GM23338 (cell line): ENCODE data around the gene UGT1A3. TPM values are rescaled to one million over a fixed set of nuclear protein-coding genes. Genes with fewer than 3 reads are reported as not detected.

Source experiments
- ATAC-seq: fragments of 200-7000 bp; cut with Tn5 transposase; 3 replicates; pipeline ENCODE4 v1.9.1; 2020
- DNase-seq: peaks from one replicate; pipeline ENCODE4 v3.0.0-alpha.2; 2015; ENCODE audit warnings: low spot score
- H2AFZ ChIP-seq: fragments of 200-600 bp; sonication (generic); 2 replicates; pipeline ENCODE4 v1.8.0; 2016; ENCODE audit warnings: antibody characterized with exemption, mild to moderate bottlenecking, moderate library complexity
- H3F3A ChIP-seq: fragments of 200-600 bp; sonication (generic); replicated peaks from 2 replicates; pipeline ENCODE4 v1.8.0; 2017; ENCODE audit warnings: antibody characterized with exemption, mixed run types, low read depth
- H3K27ac ChIP-seq: fragments of 200-600 bp; sonication (generic); 2 replicates; pipeline ENCODE4 v1.6.1; 2016; ENCODE audit warnings: low read depth
- H3K27me3 ChIP-seq: fragments of 200-600 bp; sonication (generic); 2 replicates; pipeline ENCODE4 v1.8.0; 2016; ENCODE audit warnings: mild to moderate bottlenecking, mixed run types, moderate library complexity; ENCODE audit not compliant: insufficient read depth
- H3K36me3 ChIP-seq: fragments of 200-600 bp; sonication (generic); 2 replicates; pipeline ENCODE4 v1.8.0; 2016; ENCODE audit warnings: mild to moderate bottlenecking; ENCODE audit not compliant: insufficient read depth
- H3K4me1 ChIP-seq: fragments of 200-600 bp; sonication (generic); 2 replicates; pipeline ENCODE4 v1.8.0; 2016; ENCODE audit warnings: mild to moderate bottlenecking, moderate library complexity; ENCODE audit not compliant: insufficient read depth
- H3K4me2 ChIP-seq: fragments of 200-600 bp; sonication (generic); 2 replicates; pipeline ENCODE4 v1.7.1; 2017; ENCODE audit warnings: mixed run types
- H3K4me3 ChIP-seq: fragments of 200-600 bp; sonication (generic); 2 replicates; pipeline ENCODE4 v1.6.1; 2016; ENCODE audit warnings: mixed run types
- H3K79me2 ChIP-seq: fragments of 200-600 bp; sonication (generic); replicated peaks from 2 replicates; pipeline ENCODE4 v1.8.0; 2017; ENCODE audit warnings: mild to moderate bottlenecking; ENCODE audit not compliant: insufficient read depth
- H3K9me2 ChIP-seq: fragments of 200-600 bp; sonication (generic); 2 replicates; pipeline ENCODE4 v1.8.0; 2017; ENCODE audit not compliant: insufficient read depth
- H4K20me1 ChIP-seq: fragments of 200-600 bp; sonication (generic); replicated peaks from 2 replicates; pipeline ENCODE4 v1.8.0; 2017; ENCODE audit warnings: mild to moderate bottlenecking; ENCODE audit not compliant: insufficient read depth
- H3K27ac Mint-ChIP-seq: 2 replicates; pipeline ENCODE4 v1.8.0; 2020; ENCODE audit warnings: inconsistent platforms, mild to moderate bottlenecking, moderate library complexity, mixed read lengths
- H3K27me3 Mint-ChIP-seq: 3 replicates; pipeline ENCODE4 v1.8.0; 2022; ENCODE audit warnings: low read depth, mild to moderate bottlenecking, moderate library complexity, mixed read lengths, inconsistent platforms; ENCODE audit not compliant: insufficient read depth, poor library complexity
- H3K36me3 Mint-ChIP-seq: 3 replicates; pipeline ENCODE4 v1.8.0; 2021; ENCODE audit warnings: low read depth, mild to moderate bottlenecking, inconsistent platforms, moderate library complexity, mixed read lengths
- H3K4me1 Mint-ChIP-seq: 3 replicates; pipeline ENCODE4 v1.8.0; 2020; ENCODE audit warnings: mild to moderate bottlenecking, inconsistent platforms, mixed read lengths
- H3K4me3 Mint-ChIP-seq: 3 replicates; pipeline ENCODE4 v1.8.0; 2021; ENCODE audit warnings: moderate library complexity, mild to moderate bottlenecking, inconsistent platforms, mixed read lengths
- H3K9me3 Mint-ChIP-seq: 3 replicates; pipeline ENCODE4 v1.8.0; 2020; ENCODE audit warnings: moderate library complexity, mild to moderate bottlenecking, inconsistent platforms, mixed read lengths
- CREB1 ChIP-seq: fragments of 250-450 bp; sonication (Bioruptor Pico); IDR thresholded peaks from 2 replicates; pipeline ENCODE4 v1.5.0; 2020; ENCODE audit warnings: low read depth, mild to moderate bottlenecking, moderate library complexity
- EZH2 ChIP-seq: fragments of 200-600 bp; sonication (generic); IDR thresholded peaks from one replicate; pipeline ENCODE4 v1.8.0; 2017; ENCODE audit warnings: antibody characterized with exemption, mild to moderate bottlenecking, low read depth; ENCODE audit not compliant: unreplicated experiment
- EZH2phosphoT487 ChIP-seq: fragments of 200-600 bp; sonication (generic); IDR thresholded peaks from one replicate; pipeline ENCODE4 v1.8.1; 2018; ENCODE audit warnings: antibody characterized with exemption; ENCODE audit not compliant: unreplicated experiment
- JUNB ChIP-seq: IDR thresholded peaks from one replicate; pipeline ENCODE4 v1.6.1; 2016; ENCODE audit warnings: antibody characterized with exemption; ENCODE audit not compliant: unreplicated experiment
- NANOG ChIP-seq: IDR thresholded peaks from 2 replicates; pipeline ENCODE4 v1.6.1; 2016; ENCODE audit warnings: antibody characterized with exemption, borderline replicate concordance
- POLR2AphosphoS5 ChIP-seq: IDR thresholded peaks from 2 replicates; pipeline ENCODE4 v1.6.1; 2016; ENCODE audit warnings: antibody characterized with exemption, low read depth
- ZNF114 ChIP-seq: fragments of 250-450 bp; sonication (Bioruptor Pico); IDR thresholded peaks from 2 replicates; pipeline ENCODE4 v1.5.0; 2020; ENCODE audit warnings: mild to moderate bottlenecking, moderate library complexity
- ZNF331 ChIP-seq: fragments of 250-450 bp; sonication (Bioruptor Pico); IDR thresholded peaks from 2 replicates; pipeline ENCODE4 v1.5.0; 2020; ENCODE audit warnings: low read depth, mild to moderate bottlenecking, moderate library complexity
- polyA plus RNA-seq: library from polyadenylated mRNA; unstranded; fragments of >200 nt; fragmentation: Nextera tagmentation; extraction: Ambion mirVana; gene quantifications from 2 replicates; pipeline ENCODE4 v1.2.1, GENCODE V29; 2016
- total RNA-seq: library from RNA; depleted of rRNA; stranded (reverse); fragments of >200 nt; shearing (Covaris generic); gene quantifications from 2 replicates; pipeline ENCODE4 v1.2.3, GENCODE V29; 2014
- TF ChIP-seq, protein P1 (sequence below): IDR thresholded peaks from 2 replicates; pipeline ENCODE4 v1.6.1; 2016; ENCODE audit warnings: antibody characterized with exemption
- TF ChIP-seq, protein P2 (sequence below): fragments of 250-450 bp; sonication (Bioruptor Pico); IDR thresholded peaks from 2 replicates; pipeline ENCODE4 v1.5.0; 2020; ENCODE audit warnings: mild to moderate bottlenecking, moderate library complexity

The UGT1A3 gene
- total and polyA plus RNA-seq, 2 experiments from 2014 or later, result not detected

- H3K9me2 ChIP-seq, result no peaks in the 10 kb centered on the region
- no peak overlapping the region for H2AFZ ChIP-seq
- H3K79me2 ChIP-seq, result no peaks in the 10 kb centered on the region
- TF ChIP-seq ZNF114 (no peak), EZH2 (no peak), EZH2phosphoT487 (no peak), ZNF331 (no peak)
- TF ChIP-seq, protein P1, sequence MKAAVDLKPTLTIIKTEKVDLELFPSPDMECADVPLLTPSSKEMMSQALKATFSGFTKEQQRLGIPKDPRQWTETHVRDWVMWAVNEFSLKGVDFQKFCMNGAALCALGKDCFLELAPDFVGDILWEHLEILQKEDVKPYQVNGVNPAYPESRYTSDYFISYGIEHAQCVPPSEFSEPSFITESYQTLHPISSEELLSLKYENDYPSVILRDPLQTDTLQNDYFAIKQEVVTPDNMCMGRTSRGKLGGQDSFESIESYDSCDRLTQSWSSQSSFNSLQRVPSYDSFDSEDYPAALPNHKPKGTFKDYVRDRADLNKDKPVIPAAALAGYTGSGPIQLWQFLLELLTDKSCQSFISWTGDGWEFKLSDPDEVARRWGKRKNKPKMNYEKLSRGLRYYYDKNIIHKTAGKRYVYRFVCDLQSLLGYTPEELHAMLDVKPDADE, result no peak
- no peak overlapping the region for H3K27ac Mint-ChIP-seq
- no peaks in the 10 kb centered on the region for H4K20me1 ChIP-seq
- no peak overlapping the region for H3K4me3 ChIP-seq
- ATAC-seq (no peak), DNase-seq (no peak)
- H3K9me3 Mint-ChIP-seq, result peaks cover 21% of the 10 kb centered on the region
- no peak overlapping the region for H3K4me3 Mint-ChIP-seq
- H3K27me3 Mint-ChIP-seq, result peaks cover 3% of the 10 kb centered on the region
- no peaks in the 10 kb centered on the region for H3F3A ChIP-seq
- no peak overlapping the region for H3K4me2 ChIP-seq
- no peaks in the 10 kb centered on the region for H3K36me3 ChIP-seq
- H3K4me1 ChIP-seq, result no peaks in the 10 kb centered on the region
- no peaks in the 10 kb centered on the region for H3K4me1 Mint-ChIP-seq
- no peak overlapping the region for H3K27ac ChIP-seq
- H3K36me3 Mint-ChIP-seq, result no peaks in the 10 kb centered on the region; the same call in 2 of the 3 replicates
- H3K27me3 ChIP-seq, result no peaks in the 10 kb centered on the region
Measured at GRCh38 chr2:233798335-233799086, 69.7 kb downstream of the UGT1A3 start.

DNA sequence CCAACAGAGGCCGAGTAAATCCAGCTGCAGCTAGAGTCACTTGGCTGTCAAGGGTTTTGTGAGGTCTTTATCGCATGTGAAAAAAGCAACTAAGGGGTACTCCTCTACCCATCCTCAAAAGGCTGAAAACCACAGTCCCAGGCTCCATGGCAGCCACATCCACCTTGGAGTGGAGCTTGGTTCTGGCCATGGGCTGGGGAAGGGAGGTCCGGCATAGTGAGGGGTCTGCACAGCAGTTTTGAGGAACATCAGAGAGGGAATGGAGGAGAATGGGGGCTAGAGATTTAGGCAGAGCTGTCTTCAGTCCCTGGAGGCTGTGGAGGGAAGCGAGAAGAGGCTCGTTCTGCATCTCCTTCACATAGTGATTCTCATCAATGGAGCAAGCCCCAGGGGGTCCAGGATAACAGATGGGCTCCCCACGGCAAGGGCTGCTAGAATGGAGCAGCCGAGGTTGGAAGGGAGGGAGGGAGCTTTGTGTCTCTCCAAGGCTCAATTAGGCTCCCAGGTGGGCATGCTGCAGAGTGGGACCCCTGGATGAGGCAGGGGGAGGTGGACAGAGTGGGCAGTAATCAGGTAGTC, 70.3 kb downstream of the UGT1A3 start:
- Mint-ChIP-seq H3K4me1 (no peaks in the 10 kb centered on the region), H3K27me3 (peaks cover 3% of the 10 kb centered on the region), H3K9me3 (peaks cover 21% of the 10 kb centered on the region), H3K27ac (no peak overlapping the region), H3K4me3 (no peak overlapping the region), H3K36me3 (no peaks in the 10 kb centered on the region; the same call in 2 of the 3 replicates)
- DNase-seq, result no peak
- Histone ChIP-seq H3K4me3 (no peak overlapping the region), H3F3A (no peaks in the 10 kb centered on the region), H3K27me3 (no peaks in the 10 kb centered on the region), H3K4me1 (no peaks in the 10 kb centered on the region), H3K9me2 (no peaks in the 10 kb centered on the region), H3K36me3 (no peaks in the 10 kb centered on the region), H3K4me2 (no peak overlapping the region), H3K79me2 (no peaks in the 10 kb centered on the region), H4K20me1 (no peaks in the 10 kb centered on the region), H3K27ac (no peak overlapping the region), H2AFZ (no peak overlapping the region)
- no peak for ATAC-seq
- TF ChIP-seq POLR2AphosphoS5, result no peak
- no peak for TF ChIP-seq EZH2phosphoT487
- TF ChIP-seq, protein P1, result no peak
- no peak for TF ChIP-seq NANOG
- TF ChIP-seq ZNF114, result no peak
- TF ChIP-seq, protein P2, sequence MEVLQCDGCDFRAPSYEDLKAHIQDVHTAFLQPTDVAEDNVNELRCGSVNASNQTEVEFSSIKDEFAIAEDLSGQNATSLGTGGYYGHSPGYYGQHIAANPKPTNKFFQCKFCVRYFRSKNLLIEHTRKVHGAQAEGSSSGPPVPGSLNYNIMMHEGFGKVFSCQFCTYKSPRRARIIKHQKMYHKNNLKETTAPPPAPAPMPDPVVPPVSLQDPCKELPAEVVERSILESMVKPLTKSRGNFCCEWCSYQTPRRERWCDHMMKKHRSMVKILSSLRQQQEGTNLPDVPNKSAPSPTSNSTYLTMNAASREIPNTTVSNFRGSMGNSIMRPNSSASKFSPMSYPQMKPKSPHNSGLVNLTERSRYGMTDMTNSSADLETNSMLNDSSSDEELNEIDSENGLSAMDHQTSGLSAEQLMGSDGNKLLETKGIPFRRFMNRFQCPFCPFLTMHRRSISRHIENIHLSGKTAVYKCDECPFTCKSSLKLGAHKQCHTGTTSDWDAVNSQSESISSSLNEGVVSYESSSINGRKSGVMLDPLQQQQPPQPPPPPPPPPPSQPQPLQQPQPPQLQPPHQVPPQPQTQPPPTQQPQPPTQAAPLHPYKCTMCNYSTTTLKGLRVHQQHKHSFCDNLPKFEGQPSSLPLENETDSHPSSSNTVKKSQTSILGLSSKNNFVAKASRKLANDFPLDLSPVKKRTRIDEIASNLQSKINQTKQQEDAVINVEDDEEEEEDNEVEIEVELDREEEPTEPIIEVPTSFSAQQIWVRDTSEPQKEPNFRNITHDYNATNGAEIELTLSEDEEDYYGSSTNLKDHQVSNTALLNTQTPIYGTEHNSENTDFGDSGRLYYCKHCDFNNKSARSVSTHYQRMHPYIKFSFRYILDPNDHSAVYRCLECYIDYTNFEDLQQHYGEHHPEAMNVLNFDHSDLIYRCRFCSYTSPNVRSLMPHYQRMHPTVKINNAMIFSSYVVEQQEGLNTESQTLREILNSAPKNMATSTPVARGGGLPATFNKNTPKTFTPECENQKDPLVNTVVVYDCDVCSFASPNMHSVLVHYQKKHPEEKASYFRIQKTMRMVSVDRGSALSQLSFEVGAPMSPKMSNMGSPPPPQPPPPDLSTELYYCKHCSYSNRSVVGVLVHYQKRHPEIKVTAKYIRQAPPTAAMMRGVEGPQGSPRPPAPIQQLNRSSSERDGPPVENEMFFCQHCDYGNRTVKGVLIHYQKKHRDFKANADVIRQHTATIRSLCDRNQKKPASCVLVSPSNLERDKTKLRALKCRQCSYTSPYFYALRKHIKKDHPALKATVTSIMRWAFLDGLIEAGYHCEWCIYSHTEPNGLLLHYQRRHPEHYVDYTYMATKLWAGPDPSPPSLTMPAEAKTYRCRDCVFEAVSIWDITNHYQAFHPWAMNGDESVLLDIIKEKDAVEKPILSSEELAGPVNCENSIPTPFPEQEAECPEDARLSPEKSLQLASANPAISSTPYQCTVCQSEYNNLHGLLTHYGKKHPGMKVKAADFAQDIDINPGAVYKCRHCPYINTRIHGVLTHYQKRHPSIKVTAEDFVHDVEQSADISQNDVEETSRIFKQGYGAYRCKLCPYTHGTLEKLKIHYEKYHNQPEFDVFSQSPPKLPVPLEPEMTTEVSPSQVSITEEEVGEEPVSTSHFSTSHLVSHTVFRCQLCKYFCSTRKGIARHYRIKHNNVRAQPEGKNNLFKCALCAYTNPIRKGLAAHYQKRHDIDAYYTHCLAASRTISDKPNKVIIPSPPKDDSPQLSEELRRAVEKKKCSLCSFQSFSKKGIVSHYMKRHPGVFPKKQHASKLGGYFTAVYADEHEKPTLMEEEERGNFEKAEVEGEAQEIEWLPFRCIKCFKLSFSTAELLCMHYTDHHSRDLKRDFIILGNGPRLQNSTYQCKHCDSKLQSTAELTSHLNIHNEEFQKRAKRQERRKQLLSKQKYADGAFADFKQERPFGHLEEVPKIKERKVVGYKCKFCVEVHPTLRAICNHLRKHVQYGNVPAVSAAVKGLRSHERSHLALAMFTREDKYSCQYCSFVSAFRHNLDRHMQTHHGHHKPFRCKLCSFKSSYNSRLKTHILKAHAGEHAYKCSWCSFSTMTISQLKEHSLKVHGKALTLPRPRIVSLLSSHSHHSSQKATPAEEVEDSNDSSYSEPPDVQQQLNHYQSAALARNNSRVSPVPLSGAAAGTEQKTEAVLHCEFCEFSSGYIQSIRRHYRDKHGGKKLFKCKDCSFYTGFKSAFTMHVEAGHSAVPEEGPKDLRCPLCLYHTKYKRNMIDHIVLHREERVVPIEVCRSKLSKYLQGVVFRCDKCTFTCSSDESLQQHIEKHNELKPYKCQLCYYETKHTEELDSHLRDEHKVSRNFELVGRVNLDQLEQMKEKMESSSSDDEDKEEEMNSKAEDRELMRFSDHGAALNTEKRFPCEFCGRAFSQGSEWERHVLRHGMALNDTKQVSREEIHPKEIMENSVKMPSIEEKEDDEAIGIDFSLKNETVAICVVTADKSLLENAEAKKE (CRISPR knock-in tag), result no peak
- no peak for TF ChIP-seq JUNB
- no peak for TF ChIP-seq CREB1
